Endothelial cell (in vitro differentiated cells): ENCODE measurements around the gene TLNRD1. TPM values are rescaled to one million over a fixed set of nuclear protein-coding genes. Genes with fewer than 3 reads are reported as not detected.
A peak's percentile ranks its signal among the peaks of the same experiment; 100 is the strongest.

ENCODE experiments used
- DNase-seq: peaks from one replicate; pipeline ENCODE4 v3.0.0; 2021; ENCODE audit warnings: low spot score
- H3K27ac Mint-ChIP-seq: one replicate; pipeline ENCODE4 v1.8.0; 2021; ENCODE audit warnings: mixed read lengths, inconsistent platforms; ENCODE audit not compliant: unreplicated experiment
- H3K27me3 Mint-ChIP-seq: one replicate; pipeline ENCODE4 v1.8.0; 2021; ENCODE audit warnings: mild to moderate bottlenecking, moderate library complexity, mixed read lengths, inconsistent platforms; ENCODE audit not compliant: unreplicated experiment
- H3K36me3 Mint-ChIP-seq: one replicate; pipeline ENCODE4 v1.8.0; 2021; ENCODE audit warnings: mild to moderate bottlenecking, low read depth, mixed read lengths, inconsistent platforms; ENCODE audit not compliant: unreplicated experiment
- H3K4me1 Mint-ChIP-seq: one replicate; pipeline ENCODE4 v1.8.0; 2021; ENCODE audit warnings: mild to moderate bottlenecking, mixed read lengths, inconsistent platforms; ENCODE audit not compliant: unreplicated experiment
- H3K4me3 Mint-ChIP-seq: one replicate; pipeline ENCODE4 v1.8.0; 2021; ENCODE audit warnings: mild to moderate bottlenecking, mixed read lengths, inconsistent platforms; ENCODE audit not compliant: unreplicated experiment
- H3K9me3 Mint-ChIP-seq: one replicate; pipeline ENCODE4 v1.8.0; 2021; ENCODE audit warnings: mixed read lengths, inconsistent platforms; ENCODE audit not compliant: unreplicated experiment
- CTCF ChIP-seq: fragments of 200-600 bp; sonication (generic); IDR thresholded peaks from one replicate; pipeline ENCODE4 v1.5.0; 2021; ENCODE audit warnings: antibody characterized with exemption; ENCODE audit not compliant: unreplicated experiment
- total RNA-seq: library from RNA; stranded (reverse); fragmentation: NEBNext Ultra II Directional; extraction: Animal tissue kit (Norgen Biotek cat#: 25700); gene quantifications from one replicate; pipeline ENCODE4 v1.2.1, GENCODE V29; 2021; ENCODE audit not compliant: unreplicated experiment

Gene TLNRD1
- total RNA-seq, 1 donor from 2014 or later = 86.0 TPM

- Mint-ChIP-seq H3K4me1 (no peaks in the 10 kb centered on the region), H3K27me3 (peaks cover 2% of the 10 kb centered on the region), H3K27ac (no peak overlapping the region), H3K4me3 (no peak overlapping the region), H3K36me3 (peaks cover 23% of the 10 kb centered on the region), H3K9me3 (no peaks in the 10 kb centered on the region)
- DNase-seq = peak; percentile 14
- TF ChIP-seq CTCF = no peak
Observed at GRCh38 chr15:80967451-80967850, 33.3 kb upstream of the TLNRD1 start.

- Mint-ChIP-seq H3K36me3 (peaks cover 23% of the 10 kb centered on the region), H3K9me3 (no peaks in the 10 kb centered on the region), H3K27ac (no peak overlapping the region), H3K4me1 (no peaks in the 10 kb centered on the region), H3K27me3 (peaks cover 2% of the 10 kb centered on the region), H3K4me3 (no peak overlapping the region)
- no peak for TF ChIP-seq CTCF
- no peak for DNase-seq
Observed at GRCh38 chr15:80967991-80968510, 32.7 kb upstream of the TLNRD1 start.

DNA sequence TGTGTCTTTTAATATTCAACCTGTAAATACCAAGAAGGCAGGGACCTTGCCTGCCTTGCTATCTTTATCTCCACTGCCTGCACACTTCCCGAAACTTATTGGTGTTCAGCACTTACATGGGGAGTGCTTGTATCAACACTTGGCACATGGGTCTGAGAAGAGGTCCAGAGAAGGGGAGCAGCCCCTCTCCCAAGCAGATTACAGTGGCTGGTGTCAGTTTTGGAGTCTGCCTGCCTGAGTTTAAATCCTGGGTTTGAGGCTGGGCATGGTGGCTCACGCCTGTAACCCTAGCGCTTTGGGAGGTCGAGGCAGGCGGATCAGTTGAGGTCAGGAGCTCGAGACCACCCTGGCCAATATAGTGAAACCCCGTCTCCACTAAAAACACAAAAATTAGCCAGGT lies 31.4 kb upstream of the TLNRD1 start:
- no peak for TF ChIP-seq CTCF
- no peaks in the 10 kb centered on the region for H3K9me3 Mint-ChIP-seq
- H3K4me3 Mint-ChIP-seq = no peak overlapping the region
- no peak for DNase-seq
- peaks cover 5% of the 10 kb centered on the region for H3K4me1 Mint-ChIP-seq
- H3K27me3 Mint-ChIP-seq = peaks cover 2% of the 10 kb centered on the region
- peaks cover 15% of the 10 kb centered on the region for H3K36me3 Mint-ChIP-seq
- no peak overlapping the region for H3K27ac Mint-ChIP-seq

- H3K4me3 Mint-ChIP-seq = no peak overlapping the region
- no peak overlapping the region for H3K27ac Mint-ChIP-seq
Observed at GRCh38 chr15:80970018-80970657, 30.6 kb upstream of the TLNRD1 start.

More at GRCh38 chr15:80970018-80970657, 30.6 kb upstream of the TLNRD1 start:
- Mint-ChIP-seq H3K9me3 (no peaks in the 10 kb centered on the region), H3K27me3 (peaks cover 2% of the 10 kb centered on the region), H3K36me3 (peaks cover 7% of the 10 kb centered on the region), H3K4me1 (peaks cover 5% of the 10 kb centered on the region)
- TF ChIP-seq CTCF = peak; percentile 86
- peak; percentile 71 for DNase-seq
